Measurements from ENCODE around the gene EML4.

The EML4 gene

DNA sequence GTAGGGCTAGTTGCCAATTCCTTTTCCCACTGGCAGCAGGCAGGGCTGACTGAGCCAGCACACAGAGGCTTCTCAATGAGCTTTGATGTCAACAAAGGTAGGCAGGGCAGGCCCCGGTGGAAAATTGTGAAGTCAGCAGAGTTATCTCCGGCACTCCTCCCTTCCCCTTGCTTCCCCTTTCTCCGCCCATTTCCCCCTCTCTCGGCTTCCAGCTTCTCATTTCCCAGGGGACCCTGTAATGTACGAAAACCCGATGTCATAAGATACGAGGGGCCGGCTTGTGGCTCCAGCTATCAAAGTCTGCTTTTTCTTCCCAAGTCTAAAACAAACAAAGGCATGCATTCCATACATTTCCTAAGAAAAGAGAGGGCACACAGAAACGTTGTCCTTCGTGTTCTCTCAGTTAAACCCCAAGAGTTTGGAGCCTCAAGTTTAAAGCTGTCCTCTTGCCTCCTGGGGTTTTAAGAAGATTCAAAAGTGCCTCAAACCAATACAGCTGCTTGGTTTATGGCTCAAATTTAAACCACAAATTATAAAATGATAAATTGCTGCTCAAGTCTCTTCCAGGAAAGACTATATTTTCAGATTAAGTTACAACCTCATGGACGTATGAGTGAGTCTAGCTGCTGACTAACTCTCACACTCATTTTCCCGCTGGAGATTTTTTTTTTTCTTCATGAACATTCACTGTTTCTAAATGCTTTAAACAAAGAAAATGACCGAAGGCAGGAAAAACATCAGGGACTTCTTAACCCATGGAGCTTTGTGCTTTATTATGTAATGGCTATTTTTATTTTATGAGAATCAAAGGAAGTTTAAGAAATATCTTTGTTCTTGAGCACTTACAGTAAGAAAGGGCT, 27.2 kb upstream of the EML4 start:
- Histone ChIP-seq H3K27me3 (ENCODE audit: insufficient read depth, poor library complexity, severe bottlenecking) (no peaks in the 10 kb centered on the region), H3K4me3 (replicated peaks; ENCODE audit: insufficient read depth, low read length) (0 out of 2 replicates have a peak overlapping the region, but pooled peaks have one; percentile 11), H3K27ac (replicated peaks) (0 out of 2 replicates have a peak overlapping the region, but pooled peaks have one; percentile 4)
- peak in 1 of 2 experiments; percentile 56 for DNase-seq (ENCODE audit: low read depth in 1 of 2, low spot score in 1 of 2)
- TF ChIP-seq, protein P1, sequence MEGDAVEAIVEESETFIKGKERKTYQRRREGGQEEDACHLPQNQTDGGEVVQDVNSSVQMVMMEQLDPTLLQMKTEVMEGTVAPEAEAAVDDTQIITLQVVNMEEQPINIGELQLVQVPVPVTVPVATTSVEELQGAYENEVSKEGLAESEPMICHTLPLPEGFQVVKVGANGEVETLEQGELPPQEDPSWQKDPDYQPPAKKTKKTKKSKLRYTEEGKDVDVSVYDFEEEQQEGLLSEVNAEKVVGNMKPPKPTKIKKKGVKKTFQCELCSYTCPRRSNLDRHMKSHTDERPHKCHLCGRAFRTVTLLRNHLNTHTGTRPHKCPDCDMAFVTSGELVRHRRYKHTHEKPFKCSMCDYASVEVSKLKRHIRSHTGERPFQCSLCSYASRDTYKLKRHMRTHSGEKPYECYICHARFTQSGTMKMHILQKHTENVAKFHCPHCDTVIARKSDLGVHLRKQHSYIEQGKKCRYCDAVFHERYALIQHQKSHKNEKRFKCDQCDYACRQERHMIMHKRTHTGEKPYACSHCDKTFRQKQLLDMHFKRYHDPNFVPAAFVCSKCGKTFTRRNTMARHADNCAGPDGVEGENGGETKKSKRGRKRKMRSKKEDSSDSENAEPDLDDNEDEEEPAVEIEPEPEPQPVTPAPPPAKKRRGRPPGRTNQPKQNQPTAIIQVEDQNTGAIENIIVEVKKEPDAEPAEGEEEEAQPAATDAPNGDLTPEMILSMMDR (IDR thresholded peaks at IDR 0.05; ENCODE audit: insufficient read depth, low read length) = no peak
- TF ChIP-seq POLR2AphosphoS5 (IDR thresholded peaks at IDR 0.05; ENCODE audit: low read depth) (no peak), GABPA (IDR thresholded peaks at IDR 0.05; ENCODE audit: low read depth) (no peak), SPI1 (IDR thresholded peaks at IDR 0.05; ENCODE audit: borderline replicate concordance, low read depth) (peak; percentile 38; the same call in 1 of the 2 replicates)

GRCh38 chr2:42142547-42143184, 26.5 kb upstream of the EML4 start:
- no peak for DNase-seq (ENCODE audit: low read depth in 1 of 2, low spot score in 1 of 2)
- Histone ChIP-seq H3K27ac (replicated peaks) (no peak overlapping the region), H3K4me3 (replicated peaks; ENCODE audit: insufficient read depth, low read length) (no peak overlapping the region), H3K27me3 (ENCODE audit: insufficient read depth, poor library complexity, severe bottlenecking) (no peaks in the 10 kb centered on the region)
- no peak for TF ChIP-seq REST (IDR thresholded peaks at IDR 0.05; ENCODE audit: insufficient replicate concordance, low read depth)
- no peak for TF ChIP-seq SPI1 (IDR thresholded peaks at IDR 0.05; ENCODE audit: borderline replicate concordance, low read depth)
- TF ChIP-seq POLR2AphosphoS5 (IDR thresholded peaks at IDR 0.05; ENCODE audit: low read depth) = no peak
- TF ChIP-seq GABPA (IDR thresholded peaks at IDR 0.05; ENCODE audit: low read depth) = no peak
- TF ChIP-seq, protein P1 (IDR thresholded peaks at IDR 0.05; ENCODE audit: insufficient read depth, low read length) = no peak

- H3K4me3 ChIP-seq (replicated peaks; ENCODE audit: insufficient read depth, low read length) = no peak overlapping the region
- TF ChIP-seq, protein P1 (IDR thresholded peaks at IDR 0.05; ENCODE audit: insufficient read depth, low read length) = no peak
- TF ChIP-seq POLR2AphosphoS5 (IDR thresholded peaks at IDR 0.05; ENCODE audit: low read depth) (no peak), GABPA (IDR thresholded peaks at IDR 0.05; ENCODE audit: low read depth) (no peak), REST (IDR thresholded peaks at IDR 0.05; ENCODE audit: insufficient replicate concordance, low read depth) (no peak), SPI1 (IDR thresholded peaks at IDR 0.05; ENCODE audit: borderline replicate concordance, low read depth) (no peak)
- DNase-seq (ENCODE audit: low read depth in 1 of 2, low spot score in 1 of 2) = no peak
- no peaks in the 10 kb centered on the region for H3K27me3 ChIP-seq (ENCODE audit: insufficient read depth, poor library complexity, severe bottlenecking)
- no peak overlapping the region for H3K27ac ChIP-seq (replicated peaks)
Measured at GRCh38 chr2:42147641-42148274, 21.4 kb upstream of the EML4 start.
